ENCODE data around the gene STAMBPL1. TPM values are rescaled to one million over a fixed set of nuclear protein-coding genes. Genes with fewer than 3 reads are reported as not detected.
A peak's percentile ranks its signal among the peaks of the same experiment; 100 is the strongest.

STAMBPL1 gene
- total RNA-seq, 1 experiment from 2014 or later, result 9.4 TPM

- DNase-seq, result no peak
- TF ChIP-seq, protein P1, sequence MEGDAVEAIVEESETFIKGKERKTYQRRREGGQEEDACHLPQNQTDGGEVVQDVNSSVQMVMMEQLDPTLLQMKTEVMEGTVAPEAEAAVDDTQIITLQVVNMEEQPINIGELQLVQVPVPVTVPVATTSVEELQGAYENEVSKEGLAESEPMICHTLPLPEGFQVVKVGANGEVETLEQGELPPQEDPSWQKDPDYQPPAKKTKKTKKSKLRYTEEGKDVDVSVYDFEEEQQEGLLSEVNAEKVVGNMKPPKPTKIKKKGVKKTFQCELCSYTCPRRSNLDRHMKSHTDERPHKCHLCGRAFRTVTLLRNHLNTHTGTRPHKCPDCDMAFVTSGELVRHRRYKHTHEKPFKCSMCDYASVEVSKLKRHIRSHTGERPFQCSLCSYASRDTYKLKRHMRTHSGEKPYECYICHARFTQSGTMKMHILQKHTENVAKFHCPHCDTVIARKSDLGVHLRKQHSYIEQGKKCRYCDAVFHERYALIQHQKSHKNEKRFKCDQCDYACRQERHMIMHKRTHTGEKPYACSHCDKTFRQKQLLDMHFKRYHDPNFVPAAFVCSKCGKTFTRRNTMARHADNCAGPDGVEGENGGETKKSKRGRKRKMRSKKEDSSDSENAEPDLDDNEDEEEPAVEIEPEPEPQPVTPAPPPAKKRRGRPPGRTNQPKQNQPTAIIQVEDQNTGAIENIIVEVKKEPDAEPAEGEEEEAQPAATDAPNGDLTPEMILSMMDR (IDR thresholded peaks at IDR 0.05; ENCODE audit: unreplicated experiment), result no peak
- H3K36me3 Mint-ChIP-seq (ENCODE audit: insufficient read depth, unreplicated experiment), result peaks cover 4% of the 10 kb centered on the region
- intact Hi-C loops (cut with micrococcal nuclease; ENCODE audit: unreplicated experiment), result no loop called here
- H3K4me1 Mint-ChIP-seq (ENCODE audit: low read depth, unreplicated experiment), result peaks cover 27% of the 10 kb centered on the region
- no peaks in the 10 kb centered on the region for H3K9me3 Mint-ChIP-seq (ENCODE audit: low read depth, unreplicated experiment)
- no peaks in the 10 kb centered on the region for H3K27me3 Mint-ChIP-seq (ENCODE audit: unreplicated experiment)
- CTCF ChIA-PET, result no interaction called here
- no TSS peak for BruUV-seq (replicated peaks)
- no peak overlapping the region for H3K27ac Mint-ChIP-seq (ENCODE audit: unreplicated experiment)
- no peak overlapping the region for H3K4me3 Mint-ChIP-seq (ENCODE audit: low read depth, unreplicated experiment)
Observed at GRCh38 chr10:88893611-88894010, 13.6 kb downstream of the STAMBPL1 start.

GRCh38 chr10:88895250-88895649 lies 15.2 kb downstream of the STAMBPL1 start:
- Mint-ChIP-seq H3K9me3 (ENCODE audit: low read depth, unreplicated experiment) (no peaks in the 10 kb centered on the region), H3K4me3 (ENCODE audit: low read depth, unreplicated experiment) (no peak overlapping the region), H3K27me3 (ENCODE audit: unreplicated experiment) (no peaks in the 10 kb centered on the region), H3K27ac (ENCODE audit: unreplicated experiment) (no peak overlapping the region), H3K36me3 (ENCODE audit: insufficient read depth, unreplicated experiment) (peaks cover 4% of the 10 kb centered on the region), H3K4me1 (ENCODE audit: low read depth, unreplicated experiment) (peaks cover 23% of the 10 kb centered on the region)
- intact Hi-C loops (cut with micrococcal nuclease; ENCODE audit: unreplicated experiment), result no loop called here
- BruUV-seq (replicated peaks), result no TSS peak
- TF ChIP-seq, protein P1 (IDR thresholded peaks at IDR 0.05; ENCODE audit: unreplicated experiment), result no peak
- no peak for DNase-seq
- CTCF ChIA-PET, result no interaction called here

DNA sequence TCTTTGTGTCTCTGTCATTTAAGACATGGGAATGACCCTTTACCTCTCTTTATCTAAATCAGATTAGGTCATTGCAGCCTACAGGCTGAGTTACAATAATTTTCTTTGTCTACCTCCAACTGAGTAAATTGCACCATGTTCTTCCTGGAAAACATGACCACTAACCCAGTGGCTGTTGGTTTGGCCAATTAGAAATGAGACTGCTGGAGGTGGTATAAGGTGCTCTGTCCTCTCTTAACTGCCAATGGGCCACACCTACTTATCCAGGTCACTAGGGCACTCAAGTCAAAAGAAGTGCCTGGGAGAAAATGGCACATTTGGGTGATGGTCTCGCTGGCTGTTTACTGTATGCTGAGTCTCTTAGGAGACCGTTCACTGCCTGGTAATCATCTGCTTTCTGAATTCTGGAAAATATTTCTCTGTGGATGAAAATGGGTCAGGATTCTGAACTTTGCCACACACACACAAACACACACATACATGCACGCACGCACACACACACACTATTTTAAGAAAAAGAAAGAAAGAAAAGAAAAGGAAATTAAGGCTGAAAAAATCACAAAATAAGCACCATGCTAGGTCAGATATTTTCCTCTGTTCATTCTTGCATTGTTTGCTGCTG lies 16.4 kb downstream of the STAMBPL1 start:
- TF ChIP-seq, protein P1 (IDR thresholded peaks at IDR 0.05; ENCODE audit: unreplicated experiment), result no peak
- Mint-ChIP-seq H3K36me3 (ENCODE audit: insufficient read depth, unreplicated experiment) (peaks cover 4% of the 10 kb centered on the region), H3K27me3 (ENCODE audit: unreplicated experiment) (no peaks in the 10 kb centered on the region), H3K27ac (ENCODE audit: unreplicated experiment) (peak overlapping the region; percentile 63), H3K4me1 (ENCODE audit: low read depth, unreplicated experiment) (peaks cover 15% of the 10 kb centered on the region), H3K9me3 (ENCODE audit: low read depth, unreplicated experiment) (no peaks in the 10 kb centered on the region), H3K4me3 (ENCODE audit: low read depth, unreplicated experiment) (peak overlapping the region; percentile 20)
- peak; percentile 47 for DNase-seq
- intact Hi-C loops (cut with micrococcal nuclease; ENCODE audit: unreplicated experiment), result no loop called here
- CTCF ChIA-PET, result no interaction called here
- BruUV-seq (replicated peaks), result no TSS peak

- DNase-seq, result no peak
- Mint-ChIP-seq H3K4me3 (ENCODE audit: low read depth, unreplicated experiment) (peak overlapping the region; percentile 20), H3K27me3 (ENCODE audit: unreplicated experiment) (no peaks in the 10 kb centered on the region)
Observed at GRCh38 chr10:88896994-88897853, 17.2 kb downstream of the STAMBPL1 start.

More at GRCh38 chr10:88896994-88897853, 17.2 kb downstream of the STAMBPL1 start:
- Mint-ChIP-seq H3K27ac (ENCODE audit: unreplicated experiment) (peak overlapping the region; percentile 63), H3K4me1 (ENCODE audit: low read depth, unreplicated experiment) (peaks cover 15% of the 10 kb centered on the region), H3K36me3 (ENCODE audit: insufficient read depth, unreplicated experiment) (peaks cover 4% of the 10 kb centered on the region), H3K9me3 (ENCODE audit: low read depth, unreplicated experiment) (no peaks in the 10 kb centered on the region)
- CTCF ChIA-PET, result interaction anchor here (1.7 kb wide), 1 partner anchor 35 kb away, joined by 3 read pairs; no protein-coding TSS in a partner anchor
- TF ChIP-seq, protein P1 (IDR thresholded peaks at IDR 0.05; ENCODE audit: unreplicated experiment), result no peak
- BruUV-seq (replicated peaks), result no TSS peak
- intact Hi-C loops (cut with micrococcal nuclease; ENCODE audit: unreplicated experiment), result no loop called here
